B cell (primary cell): ENCODE results near the gene RFC3. TPM values are rescaled to one million over a fixed set of nuclear protein-coding genes. Genes with fewer than 3 reads are reported as not detected.

ENCODE experiments used
- ATAC-seq: fragments of 200-7000 bp; cut with Tn5 transposase; one replicate; pipeline ENCODE4 v1.10.0; 2021; ENCODE audit warnings: low read depth, mild to moderate bottlenecking, moderate number of reproducible peaks, moderate library complexity
- CTCF ChIA-PET: fragments of 350-600 bp; sonication (Branson Sonifier 250); formaldehyde crosslinking; loops from one replicate; lab custom pipeline; 2021; ENCODE audit warnings: antibody characterized with exemption, inconsistent platforms; lab: Charles Lee
- POLR2A ChIA-PET: fragments of 350-600 bp; sonication (Branson Sonifier 250); formaldehyde crosslinking; loops from one replicate; lab custom pipeline; 2021; ENCODE audit warnings: antibody characterized with exemption; lab: Charles Lee
- DNase-seq: peaks from one replicate; pipeline ENCODE4 v3.0.0; 2013
- H2AFZ ChIP-seq: 2 replicates; pipeline ENCODE4 v1.6.1; 2012; ENCODE audit warnings: mild to moderate bottlenecking, low read depth, low read length; ENCODE audit not compliant: insufficient read depth, poor library complexity, severe bottlenecking
- H3K27ac ChIP-seq, 2 donors: 1 replicate in 1 of 2; 2 replicates in 1 of 2; pipeline ENCODE4 v1.5.1; 2012 to 2013; ENCODE audit warnings: low read length in 2 of 2, mild to moderate bottlenecking in 2 of 2, moderate library complexity in 1 of 2
- H3K27me3 ChIP-seq, 4 experiments: fragments of 200-600 bp in 1 of 4; sonication (generic) in 1 of 4; replicated peaks in 1 of 4; 1 replicate in 2 of 4; 2 replicates in 2 of 4; pipeline versions ENCODE4 v1.6.1 to v1.7.0; 2013 to 2016; ENCODE audit warnings: low read length in 3 of 4, mild to moderate bottlenecking in 2 of 4, mixed read lengths in 1 of 4, moderate library complexity in 1 of 4; ENCODE audit not compliant: insufficient read depth in 4 of 4, control insufficient read depth in 3 of 4; ENCODE audit errors: control extremely low read depth in 1 of 4
- H3K36me3 ChIP-seq, 2 experiments: replicated peaks in 1 of 2; 1 replicate in 1 of 2; 2 replicates in 1 of 2; pipeline versions ENCODE4 v1.6.1 to v1.7.1; 2013; ENCODE audit warnings: low read length in 1 of 2; ENCODE audit not compliant: insufficient read depth in 2 of 2, control insufficient read depth in 1 of 2; ENCODE audit errors: control extremely low read depth in 1 of 2, extremely low read depth in 1 of 2
- H3K4me1 ChIP-seq, 2 donors: fragments of 200-600 bp in 1 of 2; sonication (generic) in 1 of 2; 1 replicate in 1 of 2; 2 replicates in 1 of 2; pipeline versions ENCODE4 v1.5.1 to v1.6.1; 2013 to 2017; ENCODE audit warnings: low read length in 2 of 2; ENCODE audit not compliant: control insufficient read depth in 2 of 2, insufficient read depth in 2 of 2
- H3K4me2 ChIP-seq: replicated peaks from 2 replicates; pipeline ENCODE3; 2012; ENCODE audit warnings: mild to moderate bottlenecking, low read depth, low read length; ENCODE audit not compliant: poor library complexity, severe bottlenecking
- H3K4me3 ChIP-seq, 5 experiments: fragments of 200-600 bp in 1 of 5; sonication (generic) in 1 of 5; 1 replicate in 3 of 5; 2 replicates in 2 of 5; pipeline versions ENCODE4 v1.5.1 to v1.7.0; 2011 to 2016; ENCODE audit warnings: low read length in 4 of 5, mild to moderate bottlenecking in 4 of 5, low read depth in 2 of 5, control low read depth in 1 of 5, moderate library complexity in 1 of 5; ENCODE audit not compliant: insufficient read depth in 1 of 5; ENCODE audit errors: control extremely low read depth in 1 of 5, extremely low read depth in 1 of 5
- H3K79me2 ChIP-seq: fragments of 200-600 bp; sonication (generic); one replicate; pipeline ENCODE4 v1.6.0; 2016; ENCODE audit warnings: low read length; ENCODE audit not compliant: control insufficient read depth, insufficient read depth
- H3K9ac ChIP-seq: fragments of 200-600 bp; sonication (generic); 2 replicates; pipeline ENCODE4 v1.6.1; 2017; ENCODE audit warnings: mild to moderate bottlenecking, low read length, moderate library complexity
- H3K9me3 ChIP-seq, 3 donors: one replicate each; pipeline versions ENCODE4 v1.6.1 to v1.7.1; 2013; ENCODE audit warnings: low read length in 2 of 3; ENCODE audit not compliant: control insufficient read depth in 2 of 3, insufficient read depth in 1 of 3; ENCODE audit errors: control extremely low read depth in 1 of 3
- H4K20me1 ChIP-seq: 2 replicates; pipeline ENCODE4 v1.6.0; 2012; ENCODE audit warnings: mild to moderate bottlenecking, low read length; ENCODE audit not compliant: insufficient read depth, control insufficient read depth, poor library complexity, severe bottlenecking
- H3K27ac Mint-ChIP-seq: one replicate; pipeline ENCODE4 v1.8.0; 2021; ENCODE audit warnings: mixed read lengths
- H3K27me3 Mint-ChIP-seq: one replicate; pipeline ENCODE4 v1.8.0; 2021; ENCODE audit warnings: mixed read lengths
- H3K4me1 Mint-ChIP-seq: one replicate; pipeline ENCODE4 v1.8.0; 2021; ENCODE audit warnings: mixed read lengths
- H3K4me3 Mint-ChIP-seq: one replicate; pipeline ENCODE4 v1.8.0; 2021; ENCODE audit warnings: mixed read lengths
- H3K9me3 Mint-ChIP-seq: one replicate; pipeline ENCODE4 v1.8.0; 2022; ENCODE audit warnings: mixed read lengths; ENCODE audit not compliant: insufficient read depth
- EZH2 ChIP-seq: IDR thresholded peaks from 2 replicates; pipeline ENCODE4 v1.6.1; 2012; ENCODE audit warnings: borderline replicate concordance, low read depth, mild to moderate bottlenecking, moderate library complexity, low read length; ENCODE audit not compliant: insufficient read depth, poor library complexity, severe bottlenecking
- WGBS: methylation state at CpG from one replicate; pipeline ENCODE4 v1.1.5; 2013; ENCODE audit warnings: missing lambda C conversion rate; ENCODE audit not compliant: insufficient coverage; 5-methylcytosine and 5-hydroxymethylcytosine counted together
- intact Hi-C: fragments of 100-400 bp; cut with micrococcal nuclease; formaldehyde crosslinking; loops from one replicate; pipeline ENCODE4 v1.10.0; 2022
- polyA plus RNA-seq: library from polyadenylated mRNA; depleted of rRNA; stranded (reverse); fragments of >200 nt; gene quantifications from 2 replicates; pipeline ENCODE4 v1.2.3, GENCODE V29; 2012
- total RNA-seq, 2 donors: library from RNA; stranded (reverse); fragments of 120-200 nt in 1 of 2; gene quantifications; 1 replicate in 1 of 2; 2 replicates in 1 of 2; pipeline versions ENCODE4 v1.2.3 to v1.2.4, GENCODE V29; 2013 to 2022
- TF ChIP-seq, protein P1 (sequence below): fragments of 200-600 bp; IDR thresholded peaks from one replicate; pipeline ENCODE4 v1.8.0; 2022; ENCODE audit warnings: antibody characterized with exemption, mild to moderate bottlenecking

The RFC3 gene
- total and polyA plus RNA-seq, 2 donors (not counting 1 experiment from before 2014, with no cell fraction given) = 3.2 to 9.4 TPM

DNA sequence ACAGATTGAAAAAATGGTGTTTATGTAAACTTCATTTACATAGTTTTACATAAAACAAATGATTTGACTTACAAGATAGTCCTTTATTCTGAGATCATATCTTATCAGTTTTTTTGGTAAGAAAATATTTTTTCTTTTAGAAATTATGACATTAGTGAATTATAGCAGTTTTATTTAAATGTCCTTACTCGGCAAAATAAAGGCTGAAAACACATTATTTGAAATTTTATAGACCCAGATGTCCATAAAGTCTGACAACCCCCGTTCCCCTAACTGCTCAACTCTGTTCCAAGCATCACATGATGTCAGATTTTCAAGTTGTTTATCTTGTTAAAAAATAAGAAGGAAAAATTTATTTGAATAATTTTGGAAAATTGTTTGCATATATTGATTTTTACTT, 46.7 kb upstream of the RFC3 start:
- Histone ChIP-seq H3K4me3 (no peak overlapping the region), H2AFZ (no peak overlapping the region), H3K4me2 (no peak overlapping the region), H3K27me3 (no peaks in the 10 kb centered on the region), H3K9me3 (no peaks in the 10 kb centered on the region), H3K79me2 (no peaks in the 10 kb centered on the region), H3K27ac (no peak overlapping the region), H4K20me1 (no peaks in the 10 kb centered on the region), H3K4me1 (no peaks in the 10 kb centered on the region), H3K36me3 (no peaks in the 10 kb centered on the region), H3K9ac (no peak overlapping the region)
- no peak for ATAC-seq
- intact Hi-C loops = no loop called here
- WGBS = no CpG with 5 or more reads among the region's 2 CpGs
- POLR2A ChIA-PET = no interaction called here
- CTCF ChIA-PET = no interaction called here
- H3K27me3 Mint-ChIP-seq = peaks cover 6% of the 10 kb centered on the region
- DNase-seq = no peak
- no peak overlapping the region for H3K27ac Mint-ChIP-seq
- H3K4me1 Mint-ChIP-seq = no peaks in the 10 kb centered on the region
- TF ChIP-seq, protein P1, sequence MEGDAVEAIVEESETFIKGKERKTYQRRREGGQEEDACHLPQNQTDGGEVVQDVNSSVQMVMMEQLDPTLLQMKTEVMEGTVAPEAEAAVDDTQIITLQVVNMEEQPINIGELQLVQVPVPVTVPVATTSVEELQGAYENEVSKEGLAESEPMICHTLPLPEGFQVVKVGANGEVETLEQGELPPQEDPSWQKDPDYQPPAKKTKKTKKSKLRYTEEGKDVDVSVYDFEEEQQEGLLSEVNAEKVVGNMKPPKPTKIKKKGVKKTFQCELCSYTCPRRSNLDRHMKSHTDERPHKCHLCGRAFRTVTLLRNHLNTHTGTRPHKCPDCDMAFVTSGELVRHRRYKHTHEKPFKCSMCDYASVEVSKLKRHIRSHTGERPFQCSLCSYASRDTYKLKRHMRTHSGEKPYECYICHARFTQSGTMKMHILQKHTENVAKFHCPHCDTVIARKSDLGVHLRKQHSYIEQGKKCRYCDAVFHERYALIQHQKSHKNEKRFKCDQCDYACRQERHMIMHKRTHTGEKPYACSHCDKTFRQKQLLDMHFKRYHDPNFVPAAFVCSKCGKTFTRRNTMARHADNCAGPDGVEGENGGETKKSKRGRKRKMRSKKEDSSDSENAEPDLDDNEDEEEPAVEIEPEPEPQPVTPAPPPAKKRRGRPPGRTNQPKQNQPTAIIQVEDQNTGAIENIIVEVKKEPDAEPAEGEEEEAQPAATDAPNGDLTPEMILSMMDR = no peak
- no peak for TF ChIP-seq EZH2
- peaks cover 2% of the 10 kb centered on the region for H3K9me3 Mint-ChIP-seq
- H3K4me3 Mint-ChIP-seq = no peak overlapping the region

DNA sequence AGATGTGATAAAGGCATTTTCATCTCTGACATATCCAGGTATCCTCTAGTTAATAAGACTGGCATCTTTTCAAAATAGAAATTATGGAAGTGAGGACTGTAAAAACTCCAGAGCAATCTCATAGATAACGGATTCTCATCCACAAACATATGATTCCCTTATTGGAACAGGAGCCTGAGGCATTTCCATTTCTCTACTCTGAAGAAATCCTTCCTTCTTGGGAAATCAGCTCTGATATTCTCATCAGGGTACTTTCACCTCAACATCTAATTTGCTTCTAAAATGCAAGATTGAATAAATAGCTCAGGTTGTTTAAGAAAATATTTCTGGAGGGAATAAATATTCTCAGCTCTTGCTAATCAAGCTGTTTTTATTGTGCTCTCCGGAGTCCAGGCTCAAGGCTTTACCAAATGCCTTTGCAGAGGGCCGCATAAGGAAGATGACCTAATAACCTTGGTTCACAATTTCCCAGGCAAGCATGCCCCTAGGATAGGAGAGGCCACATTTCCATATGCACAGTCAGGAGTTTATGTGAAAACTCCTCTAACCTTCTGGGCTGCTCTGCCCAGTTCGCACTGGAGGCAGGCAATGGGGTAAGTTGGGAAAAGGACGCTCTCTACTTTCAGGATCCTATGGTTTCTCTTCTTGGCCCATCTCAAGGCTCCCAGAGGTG, 44.0 kb upstream of the RFC3 start:
- H3K4me3 Mint-ChIP-seq = no peak overlapping the region

More for the DNA sequence above, 44.0 kb upstream of the RFC3 start:
- Histone ChIP-seq H3K36me3 (no peaks in the 10 kb centered on the region), H3K9ac (no peak overlapping the region), H3K4me2 (no peak overlapping the region), H3K27ac (no peak overlapping the region), H3K4me3 (no peak overlapping the region), H3K79me2 (no peaks in the 10 kb centered on the region), H4K20me1 (no peaks in the 10 kb centered on the region), H3K9me3 (no peaks in the 10 kb centered on the region), H2AFZ (no peak overlapping the region), H3K4me1 (no peaks in the 10 kb centered on the region), H3K27me3 (no peaks in the 10 kb centered on the region)
- ATAC-seq = no peak
- Mint-ChIP-seq H3K27ac (no peak overlapping the region), H3K4me1 (no peaks in the 10 kb centered on the region), H3K27me3 (peaks cover 3% of the 10 kb centered on the region), H3K9me3 (no peaks in the 10 kb centered on the region)
- WGBS = 100% methylated on average over 2 of the region's 5 CpGs
- TF ChIP-seq EZH2 = no peak
- TF ChIP-seq, protein P1 = no peak
- no peak for DNase-seq
- ChIA-PET POLR2A (no interaction called here), CTCF (no interaction called here)
- intact Hi-C loops = no loop called here
